SK-N-SH treated with all-trans-retinoic acid at 6 μM for 48 hours (cell line): ENCODE results near the gene TLR9.

Experiments
- ATAC-seq: fragments of 200-7000 bp; cut with Tn5 transposase; 3 replicates; pipeline ENCODE4 v1.9.1; 2020; ENCODE audit warnings: mild to moderate bottlenecking, moderate library complexity
- ARNTL ChIP-seq: fragments of 450-650 bp; formaldehyde crosslinking; IDR thresholded peaks from 2 replicates; pipeline ENCODE4 v1.5.0; 2020; ENCODE audit warnings: low read depth, mild to moderate bottlenecking, moderate library complexity, borderline replicate concordance
- BACH2 ChIP-seq: fragments of 250-450 bp; sonication (Bioruptor Pico); IDR thresholded peaks from 2 replicates; pipeline ENCODE4 v1.9.0; 2021; ENCODE audit warnings: mild to moderate bottlenecking, borderline replicate concordance
- ESRRG ChIP-seq: fragments of 250-450 bp; sonication (Bioruptor Pico); IDR thresholded peaks from 2 replicates; pipeline ENCODE4 v1.6.1; 2021; ENCODE audit warnings: mild to moderate bottlenecking
- GLIS3 ChIP-seq: fragments of 250-450 bp; sonication (Bioruptor Pico); IDR thresholded peaks from 2 replicates; pipeline ENCODE4 v1.5.0; 2020; ENCODE audit warnings: mild to moderate bottlenecking, moderate library complexity
- ISL1 ChIP-seq: fragments of 250-450 bp; sonication (Bioruptor Pico); IDR thresholded peaks from 2 replicates; pipeline ENCODE4 v2.1.2; 2022; ENCODE audit warnings: mild to moderate bottlenecking, moderate library complexity
- OSR1 ChIP-seq: fragments of 250-450 bp; sonication (Bioruptor Pico); IDR thresholded peaks from 2 replicates; pipeline ENCODE4 v1.8.0; 2022; ENCODE audit warnings: moderate library complexity, mild to moderate bottlenecking, inconsistent platforms
- PPARA ChIP-seq: fragments of 250-450 bp; sonication (Bioruptor Pico); IDR thresholded peaks from 2 replicates; pipeline ENCODE4 v1.5.0; 2020; ENCODE audit warnings: mild to moderate bottlenecking, borderline replicate concordance
- RARB ChIP-seq: fragments of 250-450 bp; sonication (Bioruptor Pico); IDR thresholded peaks from 2 replicates; pipeline ENCODE4 v1.8.0; 2021; ENCODE audit warnings: mild to moderate bottlenecking, moderate library complexity
- SNAI2 ChIP-seq: fragments of 250-450 bp; sonication (Bioruptor Pico); IDR thresholded peaks from 2 replicates; pipeline ENCODE4 v1.5.0; 2020; ENCODE audit warnings: mild to moderate bottlenecking, moderate library complexity
- TCF4 ChIP-seq: fragments of 250-450 bp; sonication (Bioruptor Pico); IDR thresholded peaks from 2 replicates; pipeline ENCODE4 v1.8.0; 2021; ENCODE audit warnings: mild to moderate bottlenecking, moderate library complexity, borderline replicate concordance
- TOX ChIP-seq: fragments of 250-450 bp; sonication (Bioruptor Pico); IDR thresholded peaks from 2 replicates; pipeline ENCODE4 v1.8.0; 2021; ENCODE audit warnings: mild to moderate bottlenecking, moderate library complexity, borderline replicate concordance
- TSHZ2 ChIP-seq: fragments of 250-450 bp; sonication (Bioruptor Pico); IDR thresholded peaks from 2 replicates; pipeline ENCODE4 v1.5.0; 2020; ENCODE audit warnings: mild to moderate bottlenecking, moderate library complexity
- ZC3H10 ChIP-seq: fragments of 250-450 bp; sonication (Bioruptor Pico); IDR thresholded peaks from 2 replicates; pipeline ENCODE4 v1.5.1; 2021; ENCODE audit warnings: mild to moderate bottlenecking, moderate library complexity
- ZNF70 ChIP-seq: fragments of 450-650 bp; formaldehyde crosslinking; IDR thresholded peaks from 2 replicates; pipeline ENCODE4 v1.5.0; 2020; ENCODE audit warnings: mild to moderate bottlenecking, moderate library complexity
- ZNF8 ChIP-seq: fragments of 450-650 bp; formaldehyde crosslinking; IDR thresholded peaks from 2 replicates; pipeline ENCODE4 v1.5.0; 2020; ENCODE audit warnings: mild to moderate bottlenecking, moderate library complexity
- TF ChIP-seq, protein P1 (sequence below): fragments of 250-450 bp; sonication (Bioruptor Pico); IDR thresholded peaks from 2 replicates; pipeline ENCODE4 v1.5.1; 2021; ENCODE audit warnings: mild to moderate bottlenecking, moderate library complexity
- TF ChIP-seq, protein P2 (sequence below): fragments of 250-450 bp; sonication (Bioruptor Pico); IDR thresholded peaks from 2 replicates; pipeline ENCODE4 v1.8.0; 2021; ENCODE audit warnings: low read depth, mild to moderate bottlenecking, moderate library complexity, borderline replicate concordance
- TF ChIP-seq, protein P3 (sequence below): fragments of 250-450 bp; sonication (Bioruptor Pico); IDR thresholded peaks from 2 replicates; pipeline ENCODE4 v1.8.0; 2020; ENCODE audit warnings: mild to moderate bottlenecking, moderate library complexity, borderline replicate concordance

TLR9 gene

DNA sequence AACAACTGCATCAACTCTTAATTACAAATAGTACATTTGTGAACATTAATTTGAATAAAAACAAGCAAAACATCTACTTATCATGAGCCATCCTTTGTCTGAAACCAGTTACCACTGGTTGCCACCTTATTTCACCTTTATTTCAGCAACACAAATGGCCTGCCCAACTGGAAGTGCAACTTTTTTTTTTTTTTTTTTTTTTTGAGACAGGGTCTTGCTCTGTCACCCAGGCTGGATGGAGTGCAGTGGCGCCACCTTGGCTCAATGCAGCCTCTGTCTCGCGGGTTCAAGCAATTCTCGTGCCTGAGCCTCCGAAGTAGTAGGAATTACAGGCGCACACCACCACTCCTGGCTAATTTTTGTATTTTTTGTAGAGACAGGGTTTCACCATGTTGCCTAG lies 39.9 kb upstream of the TLR9 start:
- TF ChIP-seq GLIS3 (CRISPR knock-in tag) = no peak
- no peak for TF ChIP-seq RARB (CRISPR knock-in tag)
- no peak for TF ChIP-seq ZNF8 (CRISPR knock-in tag)
- no peak for TF ChIP-seq ZNF70 (CRISPR knock-in tag)
- TF ChIP-seq TSHZ2 (CRISPR knock-in tag) = no peak
- TF ChIP-seq, protein P1, sequence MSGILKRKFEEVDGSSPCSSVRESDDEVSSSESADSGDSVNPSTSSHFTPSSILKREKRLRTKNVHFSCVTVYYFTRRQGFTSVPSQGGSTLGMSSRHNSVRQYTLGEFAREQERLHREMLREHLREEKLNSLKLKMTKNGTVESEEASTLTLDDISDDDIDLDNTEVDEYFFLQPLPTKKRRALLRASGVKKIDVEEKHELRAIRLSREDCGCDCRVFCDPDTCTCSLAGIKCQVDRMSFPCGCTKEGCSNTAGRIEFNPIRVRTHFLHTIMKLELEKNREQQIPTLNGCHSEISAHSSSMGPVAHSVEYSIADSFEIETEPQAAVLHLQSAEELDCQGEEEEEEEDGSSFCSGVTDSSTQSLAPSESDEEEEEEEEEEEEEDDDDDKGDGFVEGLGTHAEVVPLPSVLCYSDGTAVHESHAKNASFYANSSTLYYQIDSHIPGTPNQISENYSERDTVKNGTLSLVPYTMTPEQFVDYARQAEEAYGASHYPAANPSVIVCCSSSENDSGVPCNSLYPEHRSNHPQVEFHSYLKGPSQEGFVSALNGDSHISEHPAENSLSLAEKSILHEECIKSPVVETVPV = no peak
- no peak for TF ChIP-seq TOX (CRISPR knock-in tag)
- TF ChIP-seq BACH2 (CRISPR knock-in tag) = no peak
- TF ChIP-seq ESRRG (CRISPR knock-in tag) = no peak
- no peak for TF ChIP-seq ZC3H10 (CRISPR knock-in tag)
- TF ChIP-seq SNAI2 (CRISPR knock-in tag) = no peak
- no peak for TF ChIP-seq ISL1 (CRISPR knock-in tag)
- no peak for TF ChIP-seq ARNTL (CRISPR knock-in tag)
- no peak for TF ChIP-seq TCF4 (CRISPR knock-in tag)
- TF ChIP-seq, protein P2, sequence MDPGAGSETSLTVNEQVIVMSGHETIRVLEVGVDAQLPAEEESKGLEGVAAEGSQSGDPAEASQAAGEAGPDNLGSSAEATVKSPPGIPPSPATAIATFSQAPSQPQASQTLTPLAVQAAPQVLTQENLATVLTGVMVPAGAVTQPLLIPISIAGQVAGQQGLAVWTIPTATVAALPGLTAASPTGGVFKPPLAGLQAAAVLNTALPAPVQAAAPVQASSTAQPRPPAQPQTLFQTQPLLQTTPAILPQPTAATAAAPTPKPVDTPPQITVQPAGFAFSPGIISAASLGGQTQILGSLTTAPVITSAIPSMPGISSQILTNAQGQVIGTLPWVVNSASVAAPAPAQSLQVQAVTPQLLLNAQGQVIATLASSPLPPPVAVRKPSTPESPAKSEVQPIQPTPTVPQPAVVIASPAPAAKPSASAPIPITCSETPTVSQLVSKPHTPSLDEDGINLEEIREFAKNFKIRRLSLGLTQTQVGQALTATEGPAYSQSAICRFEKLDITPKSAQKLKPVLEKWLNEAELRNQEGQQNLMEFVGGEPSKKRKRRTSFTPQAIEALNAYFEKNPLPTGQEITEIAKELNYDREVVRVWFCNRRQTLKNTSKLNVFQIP (CRISPR knock-in tag) = no peak
- ATAC-seq = no peak

DNA sequence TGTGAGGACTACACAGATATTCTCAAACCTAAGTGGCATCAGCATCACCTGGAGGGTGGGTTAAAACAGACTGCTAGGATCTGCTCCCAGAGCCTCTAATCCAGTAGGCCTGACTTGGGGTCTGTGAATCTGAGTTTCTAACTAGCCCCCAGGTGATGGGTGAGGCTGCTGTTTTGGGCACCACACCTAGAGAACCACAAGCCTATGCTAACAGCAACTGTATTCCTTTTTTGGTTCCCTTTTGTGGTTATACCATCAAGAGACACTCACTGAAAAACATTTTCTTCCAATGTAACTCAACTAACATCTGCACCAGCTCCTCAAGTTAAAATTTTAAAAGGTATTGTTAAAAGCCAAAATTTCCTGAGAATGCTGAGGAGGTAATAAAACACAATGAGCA lies 37.0 kb upstream of the TLR9 start:
- TF ChIP-seq ISL1 (CRISPR knock-in tag) (no peak), SNAI2 (CRISPR knock-in tag) (no peak), ARNTL (CRISPR knock-in tag) (no peak), TOX (CRISPR knock-in tag) (no peak), GLIS3 (CRISPR knock-in tag) (no peak)
- ATAC-seq = no peak

- TF ChIP-seq BACH2 (CRISPR knock-in tag) (no peak), ZC3H10 (CRISPR knock-in tag) (no peak), PPARA (CRISPR knock-in tag) (no peak), OSR1 (CRISPR knock-in tag) (no peak), RARB (CRISPR knock-in tag) (no peak), TOX (CRISPR knock-in tag) (no peak), TSHZ2 (CRISPR knock-in tag) (no peak)
- TF ChIP-seq, protein P3, sequence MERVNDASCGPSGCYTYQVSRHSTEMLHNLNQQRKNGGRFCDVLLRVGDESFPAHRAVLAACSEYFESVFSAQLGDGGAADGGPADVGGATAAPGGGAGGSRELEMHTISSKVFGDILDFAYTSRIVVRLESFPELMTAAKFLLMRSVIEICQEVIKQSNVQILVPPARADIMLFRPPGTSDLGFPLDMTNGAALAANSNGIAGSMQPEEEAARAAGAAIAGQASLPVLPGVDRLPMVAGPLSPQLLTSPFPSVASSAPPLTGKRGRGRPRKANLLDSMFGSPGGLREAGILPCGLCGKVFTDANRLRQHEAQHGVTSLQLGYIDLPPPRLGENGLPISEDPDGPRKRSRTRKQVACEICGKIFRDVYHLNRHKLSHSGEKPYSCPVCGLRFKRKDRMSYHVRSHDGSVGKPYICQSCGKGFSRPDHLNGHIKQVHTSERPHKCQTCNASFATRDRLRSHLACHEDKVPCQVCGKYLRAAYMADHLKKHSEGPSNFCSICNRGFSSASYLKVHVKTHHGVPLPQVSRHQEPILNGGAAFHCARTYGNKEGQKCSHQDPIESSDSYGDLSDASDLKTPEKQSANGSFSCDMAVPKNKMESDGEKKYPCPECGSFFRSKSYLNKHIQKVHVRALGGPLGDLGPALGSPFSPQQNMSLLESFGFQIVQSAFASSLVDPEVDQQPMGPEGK (CRISPR knock-in tag) = no peak
Measured at GRCh38 chr3:52259448-52259847, 34.0 kb upstream of the TLR9 start.

More at GRCh38 chr3:52259448-52259847, 34.0 kb upstream of the TLR9 start:
- no peak for ATAC-seq
